Sigmoid colon (tissue), 7 donors: ENCODE data around the gene ESYT2. TPM values are rescaled to one million over a fixed set of nuclear protein-coding genes. Genes with fewer than 3 reads are reported as not detected.

Source experiments
- DNase-seq: peaks from one replicate; pipeline ENCODE4 v3.0.0-alpha.2; 2019
- H3K27ac ChIP-seq, 4 donors: fragments of 200-600 bp; sonication (generic); one replicate each; pipeline ENCODE4 v1.5.1; 2016 to 2019; ENCODE audit warnings: mild to moderate bottlenecking in 1 of 4
- H3K27me3 ChIP-seq, 3 donors: fragments of 200-600 bp; sonication (generic); one replicate each; pipeline ENCODE4 v1.5.1; 2019; ENCODE audit warnings: mild to moderate bottlenecking in 1 of 3
- H3K36me3 ChIP-seq, 4 donors: fragments of 200-600 bp; sonication (generic); one replicate each; pipeline ENCODE4 v1.5.1; 2016 to 2019
- H3K4me1 ChIP-seq, 4 donors: fragments of 200-600 bp; sonication (generic); one replicate each; pipeline ENCODE4 v1.5.1; 2017 to 2019
- H3K4me3 ChIP-seq, 4 donors: fragments of 200-600 bp; sonication (generic); one replicate each; pipeline ENCODE4 v1.5.1; 2017 to 2019; ENCODE audit warnings: mild to moderate bottlenecking in 2 of 4, moderate library complexity in 1 of 4
- H3K9me3 ChIP-seq, 4 donors: fragments of 200-600 bp in 3 of 4; sonication (generic) in 3 of 4; one replicate each; pipeline versions ENCODE4 v1.5.1 to v1.6.1; 2013 to 2019
- CTCF ChIP-seq, 4 experiments: fragments of 450-650 bp in 3 of 4; fragments of 200-600 bp in 1 of 4; IDR thresholded peaks; one replicate each; pipeline ENCODE4 v1.5.1; 2016 to 2019; ENCODE audit warnings: antibody characterized with exemption in 4 of 4, mild to moderate bottlenecking in 3 of 4, moderate library complexity in 2 of 4
- EP300 ChIP-seq, 4 donors: sonication (generic); formaldehyde crosslinking; IDR thresholded peaks; one replicate each; pipeline ENCODE4 v1.6.1; 2017; ENCODE audit warnings: antibody characterized with exemption in 4 of 4
- POLR2A ChIP-seq, 2 donors: fragments of 450-650 bp; IDR thresholded peaks; one replicate each; pipeline ENCODE4 v1.6.1; 2016; ENCODE audit warnings: antibody characterized with exemption in 2 of 2, mild to moderate bottlenecking in 2 of 2, moderate library complexity in 2 of 2
- POLR2AphosphoS5 ChIP-seq, 4 donors: sonication (generic); formaldehyde crosslinking; IDR thresholded peaks; one replicate each; pipeline ENCODE4 v1.6.1; 2017; ENCODE audit warnings: antibody characterized with exemption in 4 of 4
- WGBS, 2 donors: extraction: QIAGEN DNeasy Blood & Tissue Kit; methylation state at CpG; one replicate each; pipeline ENCODE4 v1.1.7; 2013; 5-methylcytosine and 5-hydroxymethylcytosine counted together
- intact Hi-C: fragments of 100-400 bp; cut with DNase I; formaldehyde crosslinking; loops from one replicate; pipeline ENCODE4 v1.15.1; 2023
- polyA plus RNA-seq, 3 donors: library from polyadenylated mRNA; stranded (reverse); fragments of 200-250 nt; gene quantifications; one replicate each; pipeline ENCODE4 v1.2.3, GENCODE V29; 2013
- total RNA-seq, 4 donors: library from RNA; depleted of rRNA; stranded (reverse); fragments of >200 nt; gene quantifications; one replicate each; pipeline ENCODE4 v1.1.0, GENCODE V29; 2016
- donor health status: healthy with polysubstance abuse.
- donor health status: Bipolar disorder and iron deficiency.
- donor health status: healthy.

ESYT2 gene
- total and polyA plus RNA-seq, 7 donors = 6.9 to 127 (median 105) TPM

DNA sequence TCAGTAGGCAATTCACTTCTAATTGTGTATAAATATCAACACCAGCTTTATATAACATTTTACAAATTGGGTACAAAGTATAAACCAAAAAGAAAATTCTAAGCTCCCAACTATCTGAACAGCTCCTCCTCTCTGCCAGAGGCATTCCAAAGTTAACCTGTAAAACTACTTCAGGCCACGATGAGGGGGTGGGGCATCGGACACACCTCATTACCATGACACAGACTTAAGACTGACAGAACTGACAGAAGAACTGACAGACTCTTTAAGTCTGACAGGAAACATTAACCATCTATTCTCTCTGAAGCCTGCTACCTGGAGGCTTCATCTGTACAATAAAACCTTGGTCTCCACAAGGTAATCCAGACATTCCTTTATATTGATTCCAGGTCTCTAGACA is 12.3 kb downstream of the ESYT2 start:
- no peak for DNase-seq
- peaks cover 0 to 96% (median 89%) of the 10 kb centered on the region in 4 donors for H3K4me1 ChIP-seq
- H3K4me3 ChIP-seq = peak overlapping the region in 1 of 4 donors; percentile 1
- 23 to 42% methylated on average over 2 of the region's 2 CpGs for WGBS, 2 donors
- H3K9me3 ChIP-seq = no peaks in the 10 kb centered on the region
- no peaks in the 10 kb centered on the region for H3K36me3 ChIP-seq
- no peaks in the 10 kb centered on the region for H3K27me3 ChIP-seq
- intact Hi-C loops = no loop called here
- TF ChIP-seq POLR2AphosphoS5 (IDR thresholded peaks at IDR 0.05) (no peak), POLR2A (IDR thresholded peaks at IDR 0.05) (no peak), CTCF (IDR thresholded peaks at IDR 0.05) (no peak), EP300 (IDR thresholded peaks at IDR 0.05) (no peak)
- peak overlapping the region; percentile 93 to 95 (median 94) for H3K27ac ChIP-seq

DNA sequence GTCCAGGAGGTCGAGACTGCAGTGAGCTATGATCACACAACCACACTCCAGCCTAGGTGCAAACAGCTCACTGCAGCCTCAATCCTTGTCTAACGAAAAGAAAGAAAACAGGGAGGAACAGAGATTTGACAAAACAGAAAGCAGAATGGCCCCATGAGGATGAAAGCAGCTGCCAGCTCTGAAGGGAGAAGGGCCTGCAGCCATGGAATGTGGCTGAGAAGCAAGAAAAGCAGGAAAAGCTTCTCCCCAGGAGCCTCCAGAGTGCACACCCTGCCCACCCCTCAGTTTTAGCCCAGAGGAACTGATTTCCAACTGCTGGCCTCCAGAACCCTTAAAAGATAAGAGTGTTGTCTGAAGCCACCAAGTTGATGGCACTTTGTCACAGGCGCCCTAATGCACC is 13.0 kb downstream of the ESYT2 start:
- intact Hi-C loops = no loop called here

DNA sequence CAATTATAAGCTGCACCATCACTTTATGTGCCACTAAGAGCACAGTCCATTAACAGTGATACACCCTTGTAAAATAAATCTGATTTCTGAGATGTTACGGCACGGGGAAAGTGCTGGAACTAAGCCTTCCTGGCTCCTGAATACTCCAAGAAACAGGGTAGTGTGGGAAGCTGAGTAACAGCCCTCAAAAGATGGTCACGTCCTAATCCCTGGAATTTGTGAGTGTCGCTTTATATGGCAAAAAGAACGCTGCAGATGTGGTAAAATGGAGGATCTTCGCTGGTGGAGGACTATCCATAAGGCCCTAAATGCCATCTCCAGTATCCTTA is 13.5 kb downstream of the ESYT2 start:
- Histone ChIP-seq H3K4me1 (peaks cover 0 to 96% (median 88%) of the 10 kb centered on the region in 4 donors), H3K9me3 (no peaks in the 10 kb centered on the region), H3K27me3 (no peaks in the 10 kb centered on the region), H3K36me3 (no peaks in the 10 kb centered on the region), H3K27ac (peak overlapping the region; percentile 93 to 95 (median 94)), H3K4me3 (no peak overlapping the region)
- intact Hi-C loops = loop anchor here (2.0 kb wide), 1 partner anchor 13 kb away; the partner anchor contains the start of gene ESYT2
- 90 to 93% methylated on average over 6 of the region's 6 CpGs for WGBS, 2 donors
- no peak for TF ChIP-seq POLR2A (IDR thresholded peaks at IDR 0.05)
- TF ChIP-seq POLR2AphosphoS5 (IDR thresholded peaks at IDR 0.05) = no peak
- no peak for TF ChIP-seq EP300 (IDR thresholded peaks at IDR 0.05)
- no peak for TF ChIP-seq CTCF (IDR thresholded peaks at IDR 0.05)
- no peak for DNase-seq

More for the DNA sequence above, 13.0 kb downstream of the ESYT2 start:
- H3K36me3 ChIP-seq = no peaks in the 10 kb centered on the region
- peak overlapping the region; percentile 93 to 95 (median 94) for H3K27ac ChIP-seq
- no peaks in the 10 kb centered on the region for H3K27me3 ChIP-seq
- no peaks in the 10 kb centered on the region for H3K9me3 ChIP-seq
- H3K4me1 ChIP-seq = peaks cover 0 to 96% (median 89%) of the 10 kb centered on the region in 4 donors
- H3K4me3 ChIP-seq = peak overlapping the region in 1 of 4 donors; percentile 1
- 75 to 81% methylated on average over 3 of the region's 3 CpGs for WGBS, 2 donors
- TF ChIP-seq POLR2A (IDR thresholded peaks at IDR 0.05) (no peak), EP300 (IDR thresholded peaks at IDR 0.05) (no peak), POLR2AphosphoS5 (IDR thresholded peaks at IDR 0.05) (no peak), CTCF (IDR thresholded peaks at IDR 0.05) (no peak)
- DNase-seq = no peak

DNA sequence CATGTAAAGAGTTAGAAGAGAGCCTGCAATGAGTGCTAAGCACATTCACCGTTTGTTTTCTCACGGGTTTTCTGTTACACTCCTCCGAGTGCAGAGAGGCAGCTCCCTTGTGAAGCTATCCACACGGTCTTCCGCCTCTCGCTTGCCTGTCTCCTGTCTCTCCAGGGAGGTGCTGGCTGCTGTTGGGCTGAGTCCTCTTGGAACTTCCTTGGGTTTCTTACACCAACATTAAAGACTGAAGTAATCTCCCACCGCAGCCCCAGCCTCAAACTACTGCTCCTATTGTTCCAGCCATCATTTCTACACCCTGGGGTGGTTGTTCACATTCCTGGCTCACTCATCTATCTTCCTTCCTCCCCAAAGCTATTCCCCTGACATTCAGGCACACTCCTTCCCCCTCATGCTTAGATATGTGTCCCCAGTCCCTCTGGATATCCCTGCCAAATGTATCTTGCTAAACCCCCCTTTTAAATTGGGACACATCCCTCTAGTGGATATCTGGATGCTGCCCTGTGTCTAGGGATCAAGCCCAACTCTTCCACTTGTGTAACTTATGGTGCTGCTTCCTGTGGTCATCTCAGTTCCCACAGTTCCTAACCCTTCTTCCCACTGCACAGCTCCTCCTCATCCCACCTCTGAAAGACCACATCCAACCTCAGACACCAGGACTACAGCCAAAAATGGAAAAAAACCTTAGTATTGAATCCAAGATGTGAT is 14.1 kb downstream of the ESYT2 start:
- no peak for DNase-seq
- H3K36me3 ChIP-seq = no peaks in the 10 kb centered on the region
- 37 to 44% methylated on average over 7 of the region's 7 CpGs for WGBS, 2 donors
- intact Hi-C loops = loop anchor here (2.0 kb wide), 1 partner anchor 14 kb away; the partner anchor contains the start of gene ESYT2
- TF ChIP-seq EP300 (IDR thresholded peaks at IDR 0.05) (no peak), POLR2A (IDR thresholded peaks at IDR 0.05) (no peak), POLR2AphosphoS5 (IDR thresholded peaks at IDR 0.05) (no peak), CTCF (IDR thresholded peaks at IDR 0.05) (no peak)
- no peak overlapping the region for H3K4me3 ChIP-seq
- peak overlapping the region; percentile 93 to 95 (median 94) for H3K27ac ChIP-seq
- no peaks in the 10 kb centered on the region for H3K9me3 ChIP-seq
- H3K4me1 ChIP-seq = peaks cover 0 to 94% (median 85%) of the 10 kb centered on the region in 4 donors
- no peaks in the 10 kb centered on the region for H3K27me3 ChIP-seq
